ENCODE data around the gene BMP8B. TPM values are rescaled to one million over a fixed set of nuclear protein-coding genes. Genes with fewer than 3 reads are reported as not detected.
"Not testable (repeated sequence)": the region's sequence is repeated elsewhere in the genome, so short reads cannot be mapped to it uniquely, and the experiment has no call there.

Gene BMP8B
- total RNA-seq, 3 donors from 2014 or later (not counting 1 experiment from before 2014, with no cell fraction given) = 2.8 to 4.3 (median 3.6) TPM

DNA sequence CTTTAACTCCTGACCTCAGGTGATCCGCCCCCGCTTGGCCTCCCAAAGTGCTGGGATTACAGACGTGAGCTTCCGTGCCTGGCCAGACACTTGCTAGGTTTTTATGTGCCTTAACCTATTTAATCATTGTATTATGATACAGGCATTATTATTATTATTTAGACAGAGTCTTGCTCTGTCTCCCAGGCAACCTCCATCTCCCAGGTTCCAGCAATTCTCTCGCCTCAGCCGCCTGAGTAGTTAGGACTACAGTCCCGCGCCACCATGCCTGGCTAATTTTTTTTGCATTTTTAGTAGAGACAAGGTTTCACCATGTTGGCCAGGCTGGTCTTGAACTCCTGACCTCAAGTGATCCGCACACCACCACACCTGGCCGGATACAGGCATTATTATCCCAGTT, 6.0 kb downstream of the BMP8B start:
- not testable (repeated sequence) for DNase-seq, H3K36me3 Mint-ChIP-seq
- whole genome bisulfite sequencing (ENCODE audit: insufficient coverage) = 96% methylated on average over 6 of the region's 10 CpGs

DNA sequence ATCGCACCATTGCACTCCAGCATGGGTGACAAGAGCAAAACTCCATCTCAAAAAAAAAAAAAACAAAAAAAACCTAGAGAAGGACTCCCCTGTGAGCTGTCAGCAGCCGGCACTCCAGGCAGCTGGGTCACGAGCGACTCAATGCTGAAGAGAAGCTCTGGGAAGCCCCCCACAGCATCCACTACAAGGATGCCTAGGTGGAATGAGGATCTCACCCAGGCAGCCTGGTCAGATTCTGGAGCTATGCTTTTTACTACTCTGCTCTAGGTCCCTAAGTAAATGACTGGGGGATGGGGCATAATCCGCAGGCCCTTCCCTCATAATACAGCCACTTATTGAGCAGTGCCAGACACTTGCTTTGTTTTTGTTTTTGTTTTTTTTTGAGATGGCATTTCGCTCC, 6.6 kb downstream of the BMP8B start:
- Histone ChIP-seq H3K36me3 (ENCODE audit: control insufficient read depth, insufficient read depth, low read length) (no peaks in the 10 kb centered on the region), H3K9me3 (ENCODE audit: control insufficient read depth, insufficient read depth, low read length) (no peaks in the 10 kb centered on the region), H3K4me3 (ENCODE audit: low read length) (no peak overlapping the region), H3K27me3 (ENCODE audit: control insufficient read depth, insufficient read depth, low read length) (no peaks in the 10 kb centered on the region), H3K4me1 (ENCODE audit: control insufficient read depth, insufficient read depth, low read length) (no peaks in the 10 kb centered on the region), H3K27ac (ENCODE audit: low read length) (no peak overlapping the region)
- DNase-seq (no peak), ATAC-seq (no peak)
- TF ChIP-seq, protein P1, sequence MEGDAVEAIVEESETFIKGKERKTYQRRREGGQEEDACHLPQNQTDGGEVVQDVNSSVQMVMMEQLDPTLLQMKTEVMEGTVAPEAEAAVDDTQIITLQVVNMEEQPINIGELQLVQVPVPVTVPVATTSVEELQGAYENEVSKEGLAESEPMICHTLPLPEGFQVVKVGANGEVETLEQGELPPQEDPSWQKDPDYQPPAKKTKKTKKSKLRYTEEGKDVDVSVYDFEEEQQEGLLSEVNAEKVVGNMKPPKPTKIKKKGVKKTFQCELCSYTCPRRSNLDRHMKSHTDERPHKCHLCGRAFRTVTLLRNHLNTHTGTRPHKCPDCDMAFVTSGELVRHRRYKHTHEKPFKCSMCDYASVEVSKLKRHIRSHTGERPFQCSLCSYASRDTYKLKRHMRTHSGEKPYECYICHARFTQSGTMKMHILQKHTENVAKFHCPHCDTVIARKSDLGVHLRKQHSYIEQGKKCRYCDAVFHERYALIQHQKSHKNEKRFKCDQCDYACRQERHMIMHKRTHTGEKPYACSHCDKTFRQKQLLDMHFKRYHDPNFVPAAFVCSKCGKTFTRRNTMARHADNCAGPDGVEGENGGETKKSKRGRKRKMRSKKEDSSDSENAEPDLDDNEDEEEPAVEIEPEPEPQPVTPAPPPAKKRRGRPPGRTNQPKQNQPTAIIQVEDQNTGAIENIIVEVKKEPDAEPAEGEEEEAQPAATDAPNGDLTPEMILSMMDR (IDR thresholded peaks at IDR 0.05) = no peak
- Mint-ChIP-seq H3K9me3 (no peaks in the 10 kb centered on the region), H3K4me1 (peaks cover 0 to 8% of the 10 kb centered on the region in 2 donors), H3K36me3 (no peaks in the 10 kb centered on the region), H3K27me3 (ENCODE audit: low read depth in 2 of 2) (no peaks in the 10 kb centered on the region), H3K4me3 (no peak overlapping the region), H3K27ac (no peak overlapping the region)
- 87% methylated on average over 5 of the region's 6 CpGs for WGBS (ENCODE audit: insufficient coverage)
- intact Hi-C loops (cut with micrococcal nuclease) = no loop called here

More for the DNA sequence above, 6.0 kb downstream of the BMP8B start:
- H3K4me3 Mint-ChIP-seq; H3K9me3 ChIP-seq (ENCODE audit: control insufficient read depth, insufficient read depth, low read length); H3K9me3 Mint-ChIP-seq; H3K36me3 ChIP-seq (ENCODE audit: control insufficient read depth, insufficient read depth, low read length); H3K4me3 ChIP-seq (ENCODE audit: low read length); H3K27ac Mint-ChIP-seq; H3K27ac ChIP-seq (ENCODE audit: low read length); H3K4me1 ChIP-seq (ENCODE audit: control insufficient read depth, insufficient read depth, low read length); H3K27me3 Mint-ChIP-seq (ENCODE audit: low read depth in 2 of 2); H3K27me3 ChIP-seq (ENCODE audit: control insufficient read depth, insufficient read depth, low read length); intact Hi-C loops (cut with micrococcal nuclease); ATAC-seq: not testable (repeated sequence)
- H3K4me1 Mint-ChIP-seq = peaks cover 0 to 12% of the 10 kb centered on the region in 2 donors

DNA sequence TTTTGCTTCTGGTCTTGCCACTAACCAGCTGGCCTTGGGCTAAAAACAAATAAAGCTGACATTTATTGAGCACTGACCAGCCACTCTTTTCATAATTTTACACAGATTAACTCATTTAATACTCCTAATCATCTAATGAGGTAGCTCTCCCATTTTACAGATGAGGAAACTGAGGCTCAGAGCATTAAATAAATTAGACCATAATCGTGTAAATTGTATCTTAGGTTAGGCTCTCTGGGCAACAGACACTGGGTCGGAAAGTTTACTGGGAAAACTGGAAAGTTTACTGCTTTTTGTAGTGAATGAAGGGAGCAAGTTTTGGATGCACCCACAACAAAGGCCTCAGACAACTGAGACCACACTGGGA, 7.3 kb downstream of the BMP8B start:
- intact Hi-C loops (cut with micrococcal nuclease) = no loop called here
- DNase-seq (no peak), ATAC-seq (no peak)
- Histone ChIP-seq H3K4me1 (ENCODE audit: control insufficient read depth, insufficient read depth, low read length) (peaks cover 2% of the 10 kb centered on the region), H3K4me3 (ENCODE audit: low read length) (no peak overlapping the region), H3K27me3 (ENCODE audit: control insufficient read depth, insufficient read depth, low read length) (no peaks in the 10 kb centered on the region), H3K9me3 (ENCODE audit: control insufficient read depth, insufficient read depth, low read length) (no peaks in the 10 kb centered on the region), H3K36me3 (ENCODE audit: control insufficient read depth, insufficient read depth, low read length) (no peaks in the 10 kb centered on the region), H3K27ac (ENCODE audit: low read length) (no peak overlapping the region)
- Mint-ChIP-seq H3K36me3 (no peaks in the 10 kb centered on the region), H3K27ac (no peak overlapping the region), H3K4me3 (no peak overlapping the region), H3K27me3 (ENCODE audit: low read depth in 2 of 2) (no peaks in the 10 kb centered on the region), H3K9me3 (no peaks in the 10 kb centered on the region), H3K4me1 (peaks cover 2 to 7% of the 10 kb centered on the region in 2 donors)
- WGBS (ENCODE audit: insufficient coverage) = 94% methylated on average over 2 of the region's 2 CpGs
- TF ChIP-seq, protein P1 (IDR thresholded peaks at IDR 0.05) = no peak

DNA sequence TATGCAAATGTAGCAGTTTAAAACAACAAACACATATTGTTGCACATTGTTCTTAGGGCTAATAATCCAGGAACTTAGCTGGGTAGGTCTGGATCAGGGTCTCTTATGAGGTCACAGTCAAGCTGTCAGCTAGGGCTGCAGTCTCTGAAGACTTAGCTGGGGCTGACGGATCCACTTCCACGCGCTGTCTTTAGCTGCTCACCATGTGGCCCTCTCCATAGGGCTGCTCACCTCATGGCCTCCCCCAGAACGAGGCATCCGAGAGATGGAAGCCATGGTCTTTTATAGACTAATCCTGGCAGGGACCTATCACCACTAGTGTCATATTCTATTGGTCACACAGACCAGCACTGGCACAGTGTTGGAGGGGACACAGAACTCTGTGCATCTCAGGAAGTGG, 8.8 kb downstream of the BMP8B start:
- H3K9me3 Mint-ChIP-seq = no peaks in the 10 kb centered on the region
- H3K4me1 Mint-ChIP-seq = peaks cover 5 to 18% of the 10 kb centered on the region in 2 donors
- no peaks in the 10 kb centered on the region for H3K9me3 ChIP-seq (ENCODE audit: control insufficient read depth, insufficient read depth, low read length)
- ATAC-seq (no peak), DNase-seq (no peak)
- no peak overlapping the region for H3K27ac Mint-ChIP-seq
- H3K4me3 Mint-ChIP-seq = no peak overlapping the region
- no peak overlapping the region for H3K27ac ChIP-seq (ENCODE audit: low read length)
- H3K4me1 ChIP-seq (ENCODE audit: control insufficient read depth, insufficient read depth, low read length) = peaks cover 16% of the 10 kb centered on the region
- no peak overlapping the region for H3K4me3 ChIP-seq (ENCODE audit: low read length)
- H3K27me3 ChIP-seq (ENCODE audit: control insufficient read depth, insufficient read depth, low read length) = no peaks in the 10 kb centered on the region
- 95% methylated on average over 5 of the region's 5 CpGs for WGBS (ENCODE audit: insufficient coverage)
- intact Hi-C loops (cut with micrococcal nuclease) = no loop called here
- TF ChIP-seq, protein P1 (IDR thresholded peaks at IDR 0.05) = no peak
- H3K36me3 Mint-ChIP-seq = no peaks in the 10 kb centered on the region
- H3K27me3 Mint-ChIP-seq (ENCODE audit: low read depth in 2 of 2) = no peaks in the 10 kb centered on the region
- H3K36me3 ChIP-seq (ENCODE audit: control insufficient read depth, insufficient read depth, low read length) = no peaks in the 10 kb centered on the region

All from natural killer cell (primary cell).